GM12878 (cell line): ENCODE measurements around the gene PXDC1. TPM values are rescaled to one million over a fixed set of nuclear protein-coding genes. Genes with fewer than 3 reads are reported as not detected.

ENCODE experiments used
- ATAC-seq: fragments of 200-7000 bp; cut with Tn5 transposase; 3 replicates; pipeline ENCODE4 v1.9.1; 2020; ENCODE audit warnings: mild to moderate bottlenecking, moderate library complexity
- BruUV-seq: library from RNA; stranded (reverse); fragments of 400-500 nt; replicated peaks from 2 replicates; lab custom pipeline; 2021; lab: Mats Ljungman, UMichigan
- CTCF ChIA-PET: fragments of 300-600 bp; sonication (Branson Sonifier 250); formaldehyde crosslinking; extraction: SDS; loops from one replicate; lab custom pipeline; 2021; ENCODE audit warnings: inconsistent platforms; lab: Yijun Ruan, JAX
- POLR2A ChIA-PET: fragments of 350-600 bp; formaldehyde crosslinking; extraction: SDS; loops from one replicate; lab custom pipeline; 2021; ENCODE audit warnings: inconsistent platforms; lab: Charles Lee
- RAD21 ChIA-PET: fragments of 300-600 bp; sonication (Branson Sonifier 250); formaldehyde crosslinking; loops from one replicate; lab custom pipeline; 2023; ENCODE audit warnings: antibody characterized with exemption; ENCODE audit not compliant: unreplicated experiment; lab: Charles Lee
- SMC1A ChIA-PET: fragments of 300-600 bp; sonication (Branson Sonifier 250); formaldehyde crosslinking; loops from one replicate; lab custom pipeline; 2023; ENCODE audit not compliant: unreplicated experiment, uncharacterized antibody; lab: Charles Lee
- DNase-seq: peaks from one replicate; pipeline ENCODE4 v3.0.0-alpha.2; 2011; ENCODE audit warnings: low read depth, low spot score
- FAIRE-seq: peaks from 3 replicates; lab custom pipeline; 2011; peaks lifted over from hg19 to GRCh38; lab: Jason Lieb, UNC
- H2AFZ ChIP-seq: 2 replicates; pipeline ENCODE4 v1.6.0; 2011; ENCODE audit warnings: low read depth, low read length, control low read depth; ENCODE audit not compliant: control insufficient read depth
- H3K27ac ChIP-seq: 2 replicates; pipeline ENCODE4 v1.5.1; 2011; ENCODE audit warnings: control low read depth; ENCODE audit not compliant: control insufficient read depth, insufficient read depth
- H3K27me3 ChIP-seq, 2 experiments: replicated peaks in 1 of 2; 2 replicates each; pipeline versions ENCODE4 v1.6.0 to v1.6.1; 2011; ENCODE audit warnings: low read length in 1 of 2; ENCODE audit not compliant: control insufficient read depth in 2 of 2, insufficient read depth in 2 of 2
- H3K36me3 ChIP-seq, 2 experiments: 2 replicates each; pipeline ENCODE4 v1.5.1; 2011; ENCODE audit warnings: low read length in 1 of 2; ENCODE audit not compliant: control insufficient read depth in 2 of 2, insufficient read depth in 2 of 2
- H3K4me1 ChIP-seq: 2 replicates; pipeline ENCODE4 v1.6.1; 2011; ENCODE audit warnings: mild to moderate bottlenecking, low read length, moderate library complexity, mixed read lengths; ENCODE audit not compliant: control insufficient read depth, insufficient read depth
- H3K4me2 ChIP-seq: 2 replicates; pipeline ENCODE4 v1.6.0; 2011; ENCODE audit warnings: control low read depth; ENCODE audit not compliant: control insufficient read depth, insufficient read depth
- H3K4me3 ChIP-seq: fragments of 200-600 bp; sonication (generic); 2 replicates; pipeline ENCODE4 v1.5.1; 2016
- H3K79me2 ChIP-seq: 2 replicates; pipeline ENCODE4 v1.6.0; 2011; ENCODE audit warnings: low read length; ENCODE audit not compliant: control insufficient read depth, insufficient read depth
- H3K9ac ChIP-seq: 2 replicates; pipeline ENCODE4 v1.8.0; 2011; ENCODE audit warnings: low read length, control low read depth, mixed read lengths; ENCODE audit not compliant: control insufficient read depth, insufficient read depth
- H3K9me3 ChIP-seq: replicated peaks from 3 replicates; pipeline ENCODE4 v1.5.1; 2011; ENCODE audit warnings: mild to moderate bottlenecking, low read length; ENCODE audit not compliant: control insufficient read depth, insufficient read depth
- H4K20me1 ChIP-seq: 2 replicates; pipeline ENCODE4 v1.6.0; 2011; ENCODE audit not compliant: control insufficient read depth, insufficient read depth
- EED ChIP-seq: sonication (generic); IDR thresholded peaks from 2 replicates; pipeline ENCODE4 v1.6.1; 2016; ENCODE audit warnings: antibody characterized with exemption, low read depth
- ELK1 ChIP-seq: IDR thresholded peaks from 2 replicates; pipeline ENCODE4 v1.6.1; 2012; ENCODE audit warnings: low read depth, low read length, improper control_type of control experiment
- FOXM1 ChIP-seq: IDR thresholded peaks from 2 replicates; pipeline ENCODE4 v1.6.1; 2012; ENCODE audit warnings: low read depth, mild to moderate bottlenecking, inconsistent platforms, low read length, moderate library complexity
- HCFC1 ChIP-seq: fragments of 150-350 bp; IDR thresholded peaks from 2 replicates; pipeline ENCODE4 v1.6.1; 2014; ENCODE audit warnings: low read length
- PAX8 ChIP-seq: fragments of 450-650 bp; IDR thresholded peaks from 2 replicates; pipeline ENCODE4 v1.6.1; 2017; ENCODE audit warnings: mild to moderate bottlenecking, moderate library complexity
- PML ChIP-seq: IDR thresholded peaks from 2 replicates; pipeline ENCODE4 v1.6.1; 2012; ENCODE audit warnings: low read length, inconsistent platforms
- RB1 ChIP-seq: fragments of 450-650 bp; formaldehyde crosslinking; IDR thresholded peaks from 2 replicates; pipeline ENCODE4 v1.6.1; 2017; ENCODE audit warnings: mild to moderate bottlenecking, borderline replicate concordance
- RELB ChIP-seq: fragments of 450-650 bp; IDR thresholded peaks from 2 replicates; pipeline ENCODE4 v1.6.1; 2017; ENCODE audit warnings: low read depth, mild to moderate bottlenecking, moderate library complexity
- REST ChIP-seq: IDR thresholded peaks from 2 replicates; pipeline ENCODE4 v1.6.1; 2012; ENCODE audit warnings: mild to moderate bottlenecking, low read depth, low read length
- ZBTB4 ChIP-seq: fragments of 450-650 bp; formaldehyde crosslinking; IDR thresholded peaks from 2 replicates; pipeline ENCODE4 v1.4.0; 2022; ENCODE audit warnings: mild to moderate bottlenecking, moderate library complexity
- ZBTB40 ChIP-seq: fragments of 450-650 bp; IDR thresholded peaks from 2 replicates; pipeline ENCODE4 v1.6.1; 2016; ENCODE audit warnings: mild to moderate bottlenecking, moderate library complexity, borderline replicate concordance
- WGBS: methylation state at CpG from one replicate; pipeline ENCODE4 v1.1.6; 2016; ENCODE audit warnings: low lambda C conversion rate; ENCODE audit not compliant: insufficient replicate concordance, insufficient coverage; ENCODE audit errors: missing lambda C conversion rate; 5-methylcytosine and 5-hydroxymethylcytosine counted together
- in situ Hi-C: fragments of 300-500 bp; cut with MboI; formaldehyde crosslinking; loops from 9 replicates; pipeline ENCODE4 v1.14.3; 2018; ENCODE audit warnings: mixed read lengths
- intact Hi-C: fragments of 100-400 bp; cut with micrococcal nuclease; formaldehyde crosslinking; loops from one replicate; pipeline ENCODE4 v1.14.2; 2022; ENCODE audit not compliant: unreplicated experiment
- polyA plus RNA-seq, 11 experiments: library from polyadenylated mRNA; depleted of rRNA in 4 of 11; unstranded in 6 of 11; stranded (reverse) in 5 of 11; fragments of >200 nt; fragmentation: Nextera tagmentation in 4 of 11; fragmentation: Illumina TruSeq in 1 of 11; extraction: Ambion mirVana in 4 of 11; extraction: Trizol in 1 of 11; gene quantifications; 1 replicate in 1 of 11; 2 replicates in 10 of 11; pipeline versions ENCODE4 v1.2.1 to v1.2.3, GENCODE V29; 2011 to 2016; ENCODE audit warnings: inconsistent platforms in 2 of 11, missing spikeins in 2 of 11, low read depth in 1 of 11
- total RNA-seq, 4 experiments: library from RNA; depleted of rRNA in 3 of 4; stranded (reverse); fragments of >200 nt in 3 of 4; fragmentation: Illumina TruSeq in 1 of 4; extraction: Trizol in 1 of 4; gene quantifications; 2 replicates each; pipeline versions ENCODE4 v1.2.1 to v1.2.3, GENCODE V29; 2013 to 2021

The PXDC1 gene
- total and polyA plus RNA-seq, 10 of the 15 experiments (the other 5 are each of a cell fraction or from before 2014, with no cell fraction given), result 0.03 to 0.72 (median 0.32) TPM; not detected in 2

- H3K79me2 ChIP-seq, result no peaks in the 10 kb centered on the region
- H3K9ac ChIP-seq, result no peak overlapping the region
- H2AFZ ChIP-seq, result no peak overlapping the region
- ChIA-PET POLR2A (no interaction called here), RAD21 (no interaction called here), SMC1A (no interaction called here), CTCF (no interaction called here)
- no peaks in the 10 kb centered on the region for H4K20me1 ChIP-seq
- H3K27me3 ChIP-seq, result no peaks in the 10 kb centered on the region
- H3K4me1 ChIP-seq, result no peaks in the 10 kb centered on the region; the same call in 1 of the 2 replicates
- ATAC-seq, result no peak
- H3K27ac ChIP-seq, result no peak overlapping the region
- H3K4me2 ChIP-seq, result no peak overlapping the region
- H3K36me3 ChIP-seq, result no peaks in the 10 kb centered on the region
- H3K4me3 ChIP-seq, result no peak overlapping the region
- BruUV-seq, result no TSS peak
- no peaks in the 10 kb centered on the region for H3K9me3 ChIP-seq
- DNase-seq, result no peak
- intact Hi-C loops, result no loop called here
- WGBS, result 41% methylated on average over 9 of the region's 9 CpGs
- FAIRE-seq, result no peak
- in situ Hi-C loops, result no loop called here
- TF ChIP-seq RELB (no peak), RB1 (no peak), HCFC1 (no peak), FOXM1 (no peak), EED (no peak), PML (no peak), ZBTB4 (CRISPR knock-in tag) (no peak), PAX8 (no peak), REST (no peak), ELK1 (no peak), ZBTB40 (no peak)
These were observed 28.7 kb downstream of the PXDC1 start for GRCh38 chr6:3722785-3723184.
